GM12892 (cell line): ENCODE measurements around the gene LDHAL6A.

Source experiments
- POLR2A ChIP-seq: IDR thresholded peaks from 2 replicates; pipeline ENCODE4 v1.6.1; 2011; ENCODE audit warnings: low read depth, low read length, control low read depth
- POLR2AphosphoS5 ChIP-seq: IDR thresholded peaks from 2 replicates; pipeline ENCODE4 v1.6.1; 2011; ENCODE audit warnings: low read depth, low read length, control low read depth
- TAF1 ChIP-seq: IDR thresholded peaks from 2 replicates; pipeline ENCODE4 v1.6.1; 2011; ENCODE audit warnings: low read depth, mild to moderate bottlenecking, control low read depth, low read length, borderline replicate concordance

DNA sequence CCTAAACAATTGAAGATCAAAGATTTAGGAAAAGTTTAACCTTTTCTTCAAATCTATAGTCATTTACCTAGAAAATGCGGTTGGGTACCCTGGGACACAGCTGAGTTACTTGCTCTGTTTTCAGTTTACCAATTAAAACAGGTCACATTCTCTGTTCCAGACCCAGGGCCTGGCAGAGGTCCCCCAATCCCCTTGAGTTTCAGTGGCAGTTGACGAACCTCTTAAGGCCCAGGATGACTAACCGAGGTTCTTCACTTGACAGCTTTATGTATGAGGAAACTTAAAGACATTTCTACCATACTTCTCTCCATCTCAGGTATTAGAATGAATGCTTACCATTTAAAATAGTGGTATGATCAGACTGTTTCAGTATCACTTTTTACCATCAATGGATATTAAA, 16.3 kb downstream of the LDHAL6A start:
- TF ChIP-seq TAF1 (no peak), POLR2A (no peak), POLR2AphosphoS5 (no peak)
